Smooth muscle cell of trachea (primary cell): ENCODE data around the gene CSTA. TPM values are rescaled to one million over a fixed set of nuclear protein-coding genes. Genes with fewer than 3 reads are reported as not detected.

Source experiments
- total RNA-seq: library from RNA; depleted of rRNA; stranded (reverse); fragments of >200 nt; gene quantifications from 2 replicates; pipeline ENCODE4 v1.2.1, GENCODE V29; 2014

The CSTA gene
- 2.6 and 7.8 TPM in 2 replicates for total RNA-seq

GRCh38 chr3:122324871-122325323 lies at the start of gene CSTA:
Gene CSTA, plus strand, starts transcription at chr3:122325248. Its CDS starts 45 bp downstream, at chr3:122325293.

DNA sequence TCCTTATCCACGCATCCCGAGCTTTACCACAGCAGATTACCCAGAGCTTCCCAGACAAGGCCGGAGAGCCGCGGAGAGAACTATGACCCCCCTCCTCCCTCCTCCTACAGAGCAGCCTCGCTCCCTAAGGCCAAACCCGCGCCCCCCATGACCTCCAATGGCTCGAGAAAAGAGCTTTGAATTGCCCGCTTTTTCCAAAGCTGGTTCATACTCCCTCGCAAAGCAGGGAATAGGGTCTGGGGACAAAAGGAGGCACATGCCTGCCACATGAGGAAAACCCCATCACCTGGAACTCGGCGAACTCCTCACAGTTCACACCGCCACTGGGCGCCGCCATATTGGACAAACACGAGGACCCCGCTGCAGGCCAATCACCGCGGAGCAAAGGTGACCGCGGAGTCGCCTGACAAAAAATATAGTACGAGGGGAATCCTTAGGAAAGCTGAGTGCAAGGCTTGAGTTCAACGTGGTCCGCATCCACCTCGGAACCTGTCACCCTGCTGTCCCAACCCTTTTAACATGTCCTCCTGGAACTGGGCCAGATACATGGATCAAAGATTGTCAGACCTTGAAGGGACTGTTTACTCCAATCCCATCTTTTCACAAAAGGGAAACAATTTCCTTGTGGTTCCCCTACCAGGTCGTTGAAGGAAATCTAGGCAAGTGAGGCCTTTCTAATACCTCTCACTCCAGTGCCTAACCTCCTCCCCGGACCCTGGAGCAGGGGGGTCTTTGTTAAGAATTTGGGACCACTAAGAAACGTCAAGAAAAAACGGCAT lies 58.0 kb downstream of the CSTA start, which contains the start of gene MIX23:
Gene MIX23, minus strand, starts transcription at position 344 of the 779 bp plus-strand sequence. Its CDS starts 7 bp downstream, at position 337.

DNA sequence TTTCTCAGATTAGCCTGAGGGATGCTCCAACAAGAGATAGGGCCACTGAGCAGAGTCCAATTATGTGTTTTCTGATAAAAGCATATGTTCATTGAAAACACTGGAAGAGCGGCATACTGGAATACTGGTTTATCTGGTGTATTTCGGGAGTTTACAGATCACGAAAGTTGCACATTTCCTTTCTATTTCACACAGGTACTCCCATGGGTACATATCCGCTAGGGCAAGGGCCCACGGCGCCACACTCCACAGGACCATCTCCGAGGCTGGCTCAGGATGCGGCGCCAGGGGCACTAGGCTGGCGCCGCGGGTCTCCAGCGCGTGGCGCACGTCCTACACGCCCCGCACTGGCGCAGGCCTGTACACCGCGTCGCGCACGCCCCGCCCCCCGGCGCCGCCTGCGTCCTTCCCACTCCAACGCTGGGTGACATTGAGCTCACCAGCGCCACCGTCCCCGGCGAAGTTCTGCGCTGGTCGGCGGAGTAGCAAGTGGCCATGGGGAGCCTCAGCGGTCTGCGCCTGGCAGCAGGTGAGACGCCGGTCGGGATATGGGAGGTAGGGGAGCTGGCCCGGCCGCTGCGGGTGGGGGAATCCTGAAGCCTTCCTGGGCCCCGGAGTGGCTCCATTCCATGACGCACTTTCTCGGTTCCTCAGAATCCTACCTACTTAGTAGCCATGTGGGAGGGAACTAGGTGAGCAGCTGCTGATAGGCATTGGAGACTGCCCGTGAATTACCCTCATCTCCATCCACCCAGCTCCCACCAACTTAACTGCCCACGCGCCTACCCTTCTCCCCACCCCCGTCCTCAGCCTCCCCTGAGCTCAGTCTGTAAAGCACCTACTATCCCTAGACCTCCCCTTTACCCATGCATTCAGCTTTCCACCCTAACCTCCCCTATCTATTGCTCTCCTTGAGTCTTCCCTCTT lies 59.0 kb downstream of the CSTA start, which contains the start of gene FAM162A:
Gene FAM162A, plus strand, starts transcription at position 412 of the 927 bp plus-strand sequence. Its CDS starts 84 bp downstream, at position 496.

Other genes starting within 250 kb of the CSTA start
- gene CASR, start 141.6 kb upstream of the CSTA start, total RNA-seq = not detected in 2 replicates
- 25.6 and 33.6 TPM in 2 replicates for gene MIX23, start 58.0 kb downstream of the CSTA start, total RNA-seq
- 17.2 and 25.6 TPM in 2 replicates for gene FAM162A, start 58.9 kb downstream of the CSTA start, total RNA-seq
- gene WDR5B, start 90.8 kb downstream of the CSTA start, total RNA-seq = 6.1 TPM in 2 replicates
- gene KPNA1, start 189.7 kb downstream of the CSTA start, total RNA-seq = 33.1 and 41.5 TPM in 2 replicates
- gene PARP9, start 239.1 kb downstream of the CSTA start, total RNA-seq = 29.9 and 34.8 TPM in 2 replicates
- 26.5 and 27.5 TPM in 2 replicates for gene DTX3L, start 239.1 kb downstream of the CSTA start, total RNA-seq